ENCODE results near the gene PCBP3.

DNA sequence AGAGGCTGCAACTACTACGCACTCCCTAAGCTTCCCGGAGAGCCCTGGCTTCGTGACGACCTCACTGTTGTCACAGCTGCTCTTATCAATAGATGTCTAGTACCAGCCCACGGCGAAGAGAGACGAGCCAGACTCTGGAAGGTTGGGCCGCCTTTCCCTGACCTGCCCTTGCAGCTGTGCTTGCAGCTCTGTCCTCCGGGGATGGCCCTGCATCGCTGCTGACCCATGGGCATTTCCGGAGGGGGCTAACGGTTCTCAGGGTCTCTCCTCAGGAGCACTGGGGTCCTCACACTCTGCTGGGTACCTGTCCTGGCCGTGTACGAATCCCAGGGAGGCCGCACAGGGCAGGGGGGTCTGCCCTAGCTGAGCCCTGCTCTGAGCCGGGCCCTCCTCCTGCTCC lies 244.3 kb downstream of the PCBP3 start:
- TF ChIP-seq, protein P1, sequence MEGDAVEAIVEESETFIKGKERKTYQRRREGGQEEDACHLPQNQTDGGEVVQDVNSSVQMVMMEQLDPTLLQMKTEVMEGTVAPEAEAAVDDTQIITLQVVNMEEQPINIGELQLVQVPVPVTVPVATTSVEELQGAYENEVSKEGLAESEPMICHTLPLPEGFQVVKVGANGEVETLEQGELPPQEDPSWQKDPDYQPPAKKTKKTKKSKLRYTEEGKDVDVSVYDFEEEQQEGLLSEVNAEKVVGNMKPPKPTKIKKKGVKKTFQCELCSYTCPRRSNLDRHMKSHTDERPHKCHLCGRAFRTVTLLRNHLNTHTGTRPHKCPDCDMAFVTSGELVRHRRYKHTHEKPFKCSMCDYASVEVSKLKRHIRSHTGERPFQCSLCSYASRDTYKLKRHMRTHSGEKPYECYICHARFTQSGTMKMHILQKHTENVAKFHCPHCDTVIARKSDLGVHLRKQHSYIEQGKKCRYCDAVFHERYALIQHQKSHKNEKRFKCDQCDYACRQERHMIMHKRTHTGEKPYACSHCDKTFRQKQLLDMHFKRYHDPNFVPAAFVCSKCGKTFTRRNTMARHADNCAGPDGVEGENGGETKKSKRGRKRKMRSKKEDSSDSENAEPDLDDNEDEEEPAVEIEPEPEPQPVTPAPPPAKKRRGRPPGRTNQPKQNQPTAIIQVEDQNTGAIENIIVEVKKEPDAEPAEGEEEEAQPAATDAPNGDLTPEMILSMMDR (IDR thresholded peaks at IDR 0.05): no peak
- TF ChIP-seq POLR2A (IDR thresholded peaks at IDR 0.05): no peak
